Activated naive CD4-positive, alpha-beta T cell treated with Interleukin-2 at 50 U/mL for 16 hours (primary cell): ENCODE data around the gene PRSS27.
"Not testable (repeated sequence)": the region's sequence is repeated elsewhere in the genome, so short reads cannot be mapped to it uniquely, and the experiment has no call there.

ENCODE experiments used
- DNase-seq: peaks from one replicate; pipeline ENCODE4 v3.0.0-alpha.2; 2020

PRSS27 gene

GRCh38 chr16:2692251-2692947 is 27.6 kb downstream of the PRSS27 start:
- DNase-seq: no peak

GRCh38 chr16:2691491-2692248 is 28.4 kb downstream of the PRSS27 start:
- no peak for DNase-seq

- no peak for DNase-seq
These were observed 29.2 kb downstream of the PRSS27 start for GRCh38 chr16:2690852-2691251.

- no peak for DNase-seq
These were observed 29.8 kb downstream of the PRSS27 start for GRCh38 chr16:2689968-2690801.

- DNase-seq: not testable (repeated sequence)
These were observed 30.6 kb downstream of the PRSS27 start for GRCh38 chr16:2689422-2689821.

- DNase-seq: no peak
These were observed 32.3 kb downstream of the PRSS27 start for GRCh38 chr16:2687531-2688308.

- DNase-seq: no peak
These were observed 33.0 kb downstream of the PRSS27 start for GRCh38 chr16:2686912-2687507.

- DNase-seq: not testable (repeated sequence)
These were observed 33.9 kb downstream of the PRSS27 start for GRCh38 chr16:2686075-2686474.

- DNase-seq: not testable (repeated sequence)
These were observed 37.0 kb downstream of the PRSS27 start for GRCh38 chr16:2683041-2683440.

GRCh38 chr16:2682209-2683021 is 37.6 kb downstream of the PRSS27 start, which contains the start of gene KCTD5:
TSS of gene KCTD5 (plus strand) at chr16:2682523. CDS start at chr16:2682549, 26 bp downstream.
- DNase-seq: peak; percentile 98

GRCh38 chr16:2680360-2680759 is 39.7 kb downstream of the PRSS27 start:
- DNase-seq: not testable (repeated sequence)

GRCh38 chr16:2679902-2680301 is 40.1 kb downstream of the PRSS27 start:
- not testable (repeated sequence) for DNase-seq

- not testable (repeated sequence) for DNase-seq
These were observed 41.6 kb downstream of the PRSS27 start for GRCh38 chr16:2678206-2678965.

- not testable (repeated sequence) for DNase-seq
These were observed 43.1 kb downstream of the PRSS27 start for GRCh38 chr16:2676937-2677336.

GRCh38 chr16:2675714-2676113 is 44.3 kb downstream of the PRSS27 start:
- no peak for DNase-seq

- DNase-seq: no peak
These were observed 45.0 kb downstream of the PRSS27 start for GRCh38 chr16:2675021-2675420.

GRCh38 chr16:2673066-2673999 is 46.7 kb downstream of the PRSS27 start:
- DNase-seq: peak; percentile 96

GRCh38 chr16:2671741-2672140 is 48.3 kb downstream of the PRSS27 start:
- no peak for DNase-seq

- DNase-seq: peak; percentile 36
These were observed 48.8 kb downstream of the PRSS27 start for GRCh38 chr16:2671193-2671592.
